SK-N-SH (cell line): ENCODE data around the gene KRTAP9-1. TPM values are rescaled to one million over a fixed set of nuclear protein-coding genes. Genes with fewer than 3 reads are reported as not detected.

Experiments
- CTCF ChIA-PET: fragments of 300-600, 350-600 bp; formaldehyde crosslinking; extraction: SDS; loops from one replicate; lab custom pipeline; 2021; lab: Yijun Ruan, JAX
- POLR2A ChIA-PET: fragments of 350-600 bp; sonication (Branson Sonifier 250); formaldehyde crosslinking; extraction: SDS; loops from one replicate; lab custom pipeline; 2020; ENCODE audit warnings: antibody characterized with exemption, inconsistent platforms; lab: Yijun Ruan, JAX
- DNase-seq: peaks from one replicate; pipeline ENCODE4 v3.0.0; 2012
- H2AFZ ChIP-seq: fragments of 200-600 bp; sonication (generic); 2 replicates; pipeline ENCODE4 v1.8.1; 2016; ENCODE audit warnings: antibody characterized with exemption, mild to moderate bottlenecking, low read depth
- H3F3A ChIP-seq: fragments of 200-600 bp; sonication (generic); replicated peaks from 2 replicates; pipeline ENCODE3; 2016; ENCODE audit warnings: antibody characterized with exemption, mild to moderate bottlenecking; ENCODE audit not compliant: insufficient read depth
- H3K27ac ChIP-seq, 2 experiments: fragments of 200-500 bp in 1 of 2; fragments of 200-600 bp in 1 of 2; sonication (Bioruptor generic) in 1 of 2; sonication (generic), shearing (Covaris generic) in 1 of 2; 2 replicates each; pipeline versions ENCODE4 v1.5.1 to v1.6.1; 2014 to 2016; ENCODE audit warnings: low read depth in 2 of 2, inconsistent platforms in 1 of 2, low read length in 1 of 2, mild to moderate bottlenecking in 1 of 2, mixed read lengths in 1 of 2
- H3K27me3 ChIP-seq: fragments of 200-600 bp; sonication (generic), shearing (Covaris generic); 2 replicates; pipeline ENCODE4 v1.6.1; 2016; ENCODE audit warnings: mixed run types; ENCODE audit not compliant: insufficient read depth
- H3K36me3 ChIP-seq, 2 experiments: fragments of 200-500 bp in 1 of 2; fragments of 200-600 bp in 1 of 2; sonication (Bioruptor generic) in 1 of 2; sonication (generic) in 1 of 2; replicated peaks in 1 of 2; 2 replicates each; pipeline versions ENCODE3 to v1.5.1; 2014 to 2016; ENCODE audit warnings: low read length in 1 of 2, mild to moderate bottlenecking in 1 of 2; ENCODE audit not compliant: insufficient read depth in 2 of 2, control insufficient read depth in 1 of 2
- H3K4me1 ChIP-seq, 2 experiments: fragments of 200-500 bp in 1 of 2; fragments of 200-600 bp in 1 of 2; sonication (Bioruptor generic) in 1 of 2; sonication (generic), shearing (Covaris generic) in 1 of 2; 2 replicates each; pipeline versions ENCODE4 v1.5.1 to v1.6.1; 2014 to 2016; ENCODE audit warnings: low read depth in 1 of 2, low read length in 1 of 2, mixed run types in 1 of 2; ENCODE audit not compliant: insufficient read depth in 2 of 2, control insufficient read depth in 1 of 2
- H3K4me2 ChIP-seq: fragments of 200-600 bp; sonication (generic), shearing (Covaris generic); 2 replicates; pipeline ENCODE4 v1.6.1; 2017; ENCODE audit warnings: mixed run types
- H3K4me3 ChIP-seq, 2 experiments: fragments of 200-500 bp in 1 of 2; fragments of 200-600 bp in 1 of 2; sonication (Bioruptor generic) in 1 of 2; sonication (generic), shearing (Covaris generic) in 1 of 2; 2 replicates each; pipeline versions ENCODE4 v1.5.1 to v1.8.1; 2014 to 2016; ENCODE audit warnings: low read depth in 2 of 2, inconsistent platforms in 1 of 2, low read length in 1 of 2, mild to moderate bottlenecking in 1 of 2, mixed read lengths in 1 of 2, moderate library complexity in 1 of 2
- H3K79me2 ChIP-seq: fragments of 200-600 bp; sonication (generic); 2 replicates; pipeline ENCODE4 v1.8.1; 2017; ENCODE audit warnings: mild to moderate bottlenecking; ENCODE audit not compliant: insufficient read depth
- H3K9ac ChIP-seq: fragments of 200-600 bp; sonication (generic); 2 replicates; pipeline ENCODE4 v1.6.1; 2017; ENCODE audit warnings: mixed run types
- H3K9me2 ChIP-seq: fragments of 200-600 bp; sonication (generic); 2 replicates; pipeline ENCODE4 v1.6.1; 2017; ENCODE audit warnings: mixed run types
- H3K9me3 ChIP-seq: fragments of 200-600 bp; sonication (generic); 2 replicates; pipeline ENCODE4 v1.6.1; 2017; ENCODE audit warnings: mixed run types, mild to moderate bottlenecking, moderate library complexity
- H4K20me1 ChIP-seq: fragments of 200-600 bp; sonication (generic); 2 replicates; pipeline ENCODE4 v1.6.1; 2017; ENCODE audit warnings: mild to moderate bottlenecking, mixed run types; ENCODE audit not compliant: insufficient read depth
- CHD2 ChIP-seq: fragments of 150-350 bp; IDR thresholded peaks from 2 replicates; pipeline ENCODE4 v1.6.1; 2018; ENCODE audit warnings: low read length; ENCODE audit not compliant: partially characterized antibody
- ELF1 ChIP-seq: IDR thresholded peaks from 2 replicates; pipeline ENCODE4 v1.4.0; 2012
- EP300 ChIP-seq, 2 experiments: IDR thresholded peaks; 2 replicates each; pipeline versions ENCODE4 v1.4.0 to v1.6.1; 2012; ENCODE audit warnings: borderline replicate concordance in 1 of 2, low read depth in 1 of 2, low read length in 1 of 2
- EZH2phosphoT487 ChIP-seq: fragments of 200-600 bp; sonication (generic); IDR thresholded peaks from 2 replicates; pipeline ENCODE4 v1.6.1; 2017; ENCODE audit warnings: low read depth, mixed run types, mild to moderate bottlenecking, antibody characterized with exemption, moderate library complexity, borderline replicate concordance
- FOSL2 ChIP-seq: IDR thresholded peaks from 2 replicates; pipeline ENCODE4 v1.4.0; 2012; ENCODE audit warnings: low read depth, mild to moderate bottlenecking, moderate library complexity, borderline replicate concordance
- GABPA ChIP-seq: IDR thresholded peaks from 2 replicates; pipeline ENCODE4 v1.4.0; 2012; ENCODE audit warnings: low read depth, mild to moderate bottlenecking
- IRF3 ChIP-seq: fragments of 150-350 bp; IDR thresholded peaks from 2 replicates; pipeline ENCODE4 v1.6.1; 2016; ENCODE audit warnings: mild to moderate bottlenecking, low read depth, low read length
- MAX ChIP-seq: IDR thresholded peaks from 2 replicates; pipeline ENCODE4 v1.4.0; 2012; ENCODE audit warnings: low read depth
- MXI1 ChIP-seq: IDR thresholded peaks from 2 replicates; pipeline ENCODE4 v1.6.1; 2012; ENCODE audit warnings: mild to moderate bottlenecking, low read depth, low read length, improper control_type of control experiment
- NRF1 ChIP-seq: IDR thresholded peaks from 2 replicates; pipeline ENCODE4 v1.6.1; 2012; ENCODE audit warnings: low read depth, mild to moderate bottlenecking, low read length
- POLR2AphosphoS5 ChIP-seq: IDR thresholded peaks from 2 replicates; pipeline ENCODE4 v1.6.1; 2012; ENCODE audit warnings: low read depth, low read length
- RCOR1 ChIP-seq: fragments of 150-350 bp; IDR thresholded peaks from 2 replicates; pipeline ENCODE4 v1.6.1; 2017; ENCODE audit warnings: antibody characterized with exemption, low read length
- REST ChIP-seq: IDR thresholded peaks from 2 replicates; pipeline ENCODE4 v1.6.1; 2012; ENCODE audit warnings: mild to moderate bottlenecking, low read depth, low read length, moderate library complexity
- RXRA ChIP-seq: IDR thresholded peaks from 2 replicates; pipeline ENCODE4 v1.4.0; 2012; ENCODE audit warnings: low read depth, mild to moderate bottlenecking, borderline replicate concordance
- SIN3A ChIP-seq: IDR thresholded peaks from 2 replicates; pipeline ENCODE4 v1.6.1; 2012; ENCODE audit warnings: low read depth, mild to moderate bottlenecking, low read length, moderate library complexity, borderline replicate concordance
- SMC3 ChIP-seq: IDR thresholded peaks from 2 replicates; pipeline ENCODE4 v1.6.1; 2012; ENCODE audit warnings: low read depth, low read length, improper control_type of control experiment
- TCF12 ChIP-seq: IDR thresholded peaks from 2 replicates; pipeline ENCODE4 v1.4.0; 2012
- TEAD4 ChIP-seq: IDR thresholded peaks from 2 replicates; pipeline ENCODE4 v1.4.0; 2012; ENCODE audit warnings: mild to moderate bottlenecking, borderline replicate concordance; ENCODE audit not compliant: insufficient read depth
- YY1 ChIP-seq: IDR thresholded peaks from 2 replicates; pipeline ENCODE4 v1.4.0; 2012; ENCODE audit warnings: low read depth, mild to moderate bottlenecking
- ZBTB33 ChIP-seq: IDR thresholded peaks from 2 replicates; pipeline ENCODE4 v1.4.0; 2012; ENCODE audit warnings: low read depth, borderline replicate concordance
- WGBS: methylation state at CpG from one replicate; pipeline ENCODE4 v1.1.6; 2017; ENCODE audit warnings: low lambda C conversion rate; 5-methylcytosine and 5-hydroxymethylcytosine counted together
- polyA plus RNA-seq, 3 experiments: library from polyadenylated mRNA; depleted of rRNA; stranded (reverse); fragments of >200 nt; gene quantifications; 2 replicates each; pipeline ENCODE4 v1.2.3, GENCODE V29; 2012

KRTAP9-1 gene
- polyA plus RNA-seq, 1 of the 3 experiments (the other 2 are of a cell fraction), result not detected

GRCh38 chr17:41168121-41168520, 21.6 kb upstream of the KRTAP9-1 start, which contains the start of gene KRTAP4-3:
TSS of gene KRTAP4-3 (minus strand) at chr17:41168221. CDS start at chr17:41168172, 49 bp downstream.
- Histone ChIP-seq H3K36me3 (no peaks in the 10 kb centered on the region), H4K20me1 (no peaks in the 10 kb centered on the region), H3K4me3 (no peak within 1 kb of the TSS), H2AFZ (no peak within 1 kb of the TSS), H3K9me2 (no peaks in the 10 kb centered on the region), H3F3A (no peaks in the 10 kb centered on the region), H3K27ac (no peak within 1 kb of the TSS), H3K9ac (no peak within 1 kb of the TSS), H3K9me3 (no peaks in the 10 kb centered on the region), H3K4me1 (no peaks in the 10 kb centered on the region), H3K27me3 (peaks cover 30% of the 10 kb centered on the region), H3K4me2 (no peak within 1 kb of the TSS), H3K79me2 (no peaks in the 10 kb centered on the region)
- no peak for DNase-seq
- 0% methylated on average over 1 of the region's 1 CpG for WGBS
- CTCF ChIA-PET, result interaction anchor here (1.0 to 1.1 kb wide), 2 partner anchors 381 kb away, joined by 4 to 5 read pairs; no protein-coding TSS in a partner anchor
- POLR2A ChIA-PET, result no interaction called here
- TF ChIP-seq REST (no peak), ELF1 (no peak), NRF1 (no peak), EZH2phosphoT487 (no peak), GABPA (no peak), FOSL2 (no peak), SIN3A (no peak), SMC3 (no peak), IRF3 (no peak), MAX (no peak), YY1 (no peak), RCOR1 (no peak), MXI1 (no peak), TEAD4 (no peak), EP300 (IDR thresholded peaks at IDR 0.05; ENCODE audit: borderline replicate concordance in 1 of 2, low read depth in 1 of 2, low read length in 1 of 2) (no peak), CHD2 (no peak), TCF12 (no peak), ZBTB33 (no peak), POLR2AphosphoS5 (no peak), RXRA (no peak)
